HG02943 (cell line): ENCODE measurements around the gene CDH4.

ENCODE experiments used
- ATAC-seq: cut with Tn5 transposase; IDR thresholded peaks from one replicate; pipeline ENCODE4 v1.9.1; 2021; ENCODE audit warnings: mild to moderate bottlenecking, low read depth, moderate library complexity; ENCODE audit not compliant: unreplicated experiment

CDH4 gene

GRCh38 chr20:61280217-61280980 is 28.3 kb downstream of the CDH4 start:
- ATAC-seq, result no peak

GRCh38 chr20:61281286-61281795 is 29.3 kb downstream of the CDH4 start:
- ATAC-seq, result no peak

- no peak for ATAC-seq
These were observed 32.7 kb downstream of the CDH4 start for GRCh38 chr20:61284752-61285151.

- ATAC-seq, result no peak
These were observed 33.1 kb downstream of the CDH4 start for GRCh38 chr20:61285152-61285645.

- ATAC-seq, result no peak
These were observed 33.6 kb downstream of the CDH4 start for GRCh38 chr20:61285691-61286090.

- ATAC-seq, result no peak
These were observed 35.7 kb downstream of the CDH4 start for GRCh38 chr20:61287583-61288275.

GRCh38 chr20:61288331-61288784 is 36.3 kb downstream of the CDH4 start:
- ATAC-seq, result no peak

- no peak for ATAC-seq
These were observed 37.1 kb downstream of the CDH4 start for GRCh38 chr20:61289166-61289565.

GRCh38 chr20:61290721-61291120 is 38.7 kb downstream of the CDH4 start:
- no peak for ATAC-seq

GRCh38 chr20:61291166-61291829 is 39.2 kb downstream of the CDH4 start:
- no peak for ATAC-seq

GRCh38 chr20:61292391-61292790 is 40.3 kb downstream of the CDH4 start:
- no peak for ATAC-seq

- no peak for ATAC-seq
These were observed 41.0 kb downstream of the CDH4 start for GRCh38 chr20:61292821-61293612.

GRCh38 chr20:61293951-61294350 is 41.9 kb downstream of the CDH4 start:
- ATAC-seq, result no peak

GRCh38 chr20:61295249-61295648 is 43.2 kb downstream of the CDH4 start:
- ATAC-seq, result no peak

- no peak for ATAC-seq
These were observed 43.9 kb downstream of the CDH4 start for GRCh38 chr20:61295682-61296628.

- ATAC-seq, result no peak
These were observed 44.6 kb downstream of the CDH4 start for GRCh38 chr20:61296629-61297019.

- ATAC-seq, result no peak
These were observed 45.4 kb downstream of the CDH4 start for GRCh38 chr20:61297491-61297890.

GRCh38 chr20:61297986-61298385 is 45.9 kb downstream of the CDH4 start:
- no peak for ATAC-seq

- ATAC-seq, result no peak
These were observed 46.6 kb downstream of the CDH4 start for GRCh38 chr20:61298661-61299060.
